ENCODE data around the gene CDKAL1. TPM values are rescaled to one million over a fixed set of nuclear protein-coding genes. Genes with fewer than 3 reads are reported as not detected.

The CDKAL1 gene
- total and polyA plus RNA-seq, 8 donors, result 3.4 to 36.7 (median 10.4) TPM

DNA sequence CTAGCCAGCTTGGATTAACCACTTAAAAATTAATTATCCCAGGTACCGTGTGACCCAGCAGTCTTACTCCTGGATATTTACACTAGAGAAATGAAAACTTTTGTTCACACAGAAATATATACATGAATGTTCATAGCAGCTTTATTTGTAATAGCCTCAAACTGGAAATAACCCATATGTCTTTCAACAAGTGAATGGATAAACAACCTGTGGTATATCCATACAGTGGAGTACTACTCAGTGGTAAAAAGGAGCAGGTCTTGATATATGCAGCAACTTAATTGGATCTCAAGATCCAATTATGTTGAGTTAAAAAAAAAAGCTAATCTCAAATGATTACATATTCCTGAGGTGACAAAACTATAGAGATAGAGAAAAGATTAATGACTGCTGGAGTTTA is 381.4 kb downstream of the CDKAL1 start:
- Histone ChIP-seq H3K9me3 (peaks cover 0 to 21% (median 0%) of the 10 kb centered on the region in 4 donors), H3K27me3 (no peaks in the 10 kb centered on the region), H3K36me3 (no peaks in the 10 kb centered on the region), H3K4me1 (no peaks in the 10 kb centered on the region), H3K27ac (no peak overlapping the region), H3K4me3 (no peak overlapping the region)
- TF ChIP-seq, protein P1, sequence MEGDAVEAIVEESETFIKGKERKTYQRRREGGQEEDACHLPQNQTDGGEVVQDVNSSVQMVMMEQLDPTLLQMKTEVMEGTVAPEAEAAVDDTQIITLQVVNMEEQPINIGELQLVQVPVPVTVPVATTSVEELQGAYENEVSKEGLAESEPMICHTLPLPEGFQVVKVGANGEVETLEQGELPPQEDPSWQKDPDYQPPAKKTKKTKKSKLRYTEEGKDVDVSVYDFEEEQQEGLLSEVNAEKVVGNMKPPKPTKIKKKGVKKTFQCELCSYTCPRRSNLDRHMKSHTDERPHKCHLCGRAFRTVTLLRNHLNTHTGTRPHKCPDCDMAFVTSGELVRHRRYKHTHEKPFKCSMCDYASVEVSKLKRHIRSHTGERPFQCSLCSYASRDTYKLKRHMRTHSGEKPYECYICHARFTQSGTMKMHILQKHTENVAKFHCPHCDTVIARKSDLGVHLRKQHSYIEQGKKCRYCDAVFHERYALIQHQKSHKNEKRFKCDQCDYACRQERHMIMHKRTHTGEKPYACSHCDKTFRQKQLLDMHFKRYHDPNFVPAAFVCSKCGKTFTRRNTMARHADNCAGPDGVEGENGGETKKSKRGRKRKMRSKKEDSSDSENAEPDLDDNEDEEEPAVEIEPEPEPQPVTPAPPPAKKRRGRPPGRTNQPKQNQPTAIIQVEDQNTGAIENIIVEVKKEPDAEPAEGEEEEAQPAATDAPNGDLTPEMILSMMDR (IDR thresholded peaks at IDR 0.05), result no peak
- TF ChIP-seq POLR2AphosphoS5 (IDR thresholded peaks at IDR 0.05), result no peak
- 91 to 100% (median 98%) methylated on average over 1 of the region's 1 CpG for WGBS, 5 donors
- no peak for DNase-seq
- intact Hi-C loops (cut with DNase I; ENCODE audit: low total_unique reads), result no loop called here

DNA sequence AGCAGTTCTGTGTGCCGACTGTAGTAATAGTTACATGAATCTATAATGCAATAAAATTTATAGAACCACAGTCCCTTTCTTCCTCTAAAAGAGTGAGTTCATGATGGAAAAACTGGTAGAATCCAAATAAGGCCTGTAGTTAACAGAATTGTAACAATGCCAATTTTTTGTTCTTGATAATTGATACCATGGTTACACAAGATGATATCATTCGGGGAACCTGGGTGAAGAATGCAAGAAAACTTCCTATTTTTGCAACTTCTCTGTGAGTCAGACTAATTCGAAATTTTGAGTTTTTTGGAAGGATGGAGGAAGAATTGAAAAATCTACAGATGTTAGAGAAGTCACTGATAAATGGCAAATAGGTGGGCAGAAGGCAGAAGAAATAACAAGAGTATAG is 381.8 kb downstream of the CDKAL1 start:
- Histone ChIP-seq H3K27me3 (no peaks in the 10 kb centered on the region), H3K9me3 (peaks cover 0 to 21% (median 0%) of the 10 kb centered on the region in 4 donors), H3K4me3 (no peak overlapping the region), H3K27ac (no peak overlapping the region), H3K4me1 (no peaks in the 10 kb centered on the region), H3K36me3 (no peaks in the 10 kb centered on the region)
- intact Hi-C loops (cut with DNase I; ENCODE audit: low total_unique reads), result no loop called here
- 82 to 93% (median 86%) methylated on average over 3 of the region's 3 CpGs for WGBS, 5 donors
- TF ChIP-seq POLR2A (IDR thresholded peaks at IDR 0.05), result no peak
- TF ChIP-seq, protein P1 (IDR thresholded peaks at IDR 0.05), result no peak
- no peak for TF ChIP-seq POLR2AphosphoS5 (IDR thresholded peaks at IDR 0.05)
- TF ChIP-seq EP300 (IDR thresholded peaks at IDR 0.05), result no peak
- DNase-seq, result no peak

DNA sequence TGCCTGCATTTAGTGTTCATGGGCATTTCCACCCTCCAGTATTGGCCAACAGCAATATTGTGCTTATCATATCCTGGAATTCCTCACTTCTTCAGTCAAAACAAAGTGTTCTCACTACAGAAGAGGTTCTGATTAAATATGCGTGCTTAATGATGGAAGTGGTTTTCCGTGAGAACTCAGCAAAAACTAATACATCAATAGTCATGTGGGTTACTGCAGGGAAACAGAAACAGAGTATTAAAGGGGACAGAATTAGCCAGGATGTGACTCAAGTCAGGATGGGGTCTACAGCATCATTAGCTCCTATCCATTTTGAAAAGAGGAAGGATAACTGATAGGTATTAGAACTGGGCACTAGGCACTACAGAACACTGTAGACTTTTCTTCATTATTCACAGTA is 384.6 kb downstream of the CDKAL1 start:
- intact Hi-C loops (cut with DNase I; ENCODE audit: low total_unique reads), result no loop called here
- H3K27ac ChIP-seq, result no peak overlapping the region
- H3K36me3 ChIP-seq, result no peaks in the 10 kb centered on the region
- TF ChIP-seq POLR2AphosphoS5 (IDR thresholded peaks at IDR 0.05) (no peak), EP300 (IDR thresholded peaks at IDR 0.05) (no peak), POLR2A (IDR thresholded peaks at IDR 0.05) (no peak)
- TF ChIP-seq, protein P1 (IDR thresholded peaks at IDR 0.05), result no peak
- 86 to 96% (median 93%) methylated on average over 2 of the region's 2 CpGs for WGBS, 5 donors
- no peak for DNase-seq
- peaks cover 0 to 12% (median 0%) of the 10 kb centered on the region in 4 donors for H3K9me3 ChIP-seq
- no peaks in the 10 kb centered on the region for H3K27me3 ChIP-seq
- no peaks in the 10 kb centered on the region for H3K4me1 ChIP-seq
- H3K4me3 ChIP-seq, result no peak overlapping the region

DNA sequence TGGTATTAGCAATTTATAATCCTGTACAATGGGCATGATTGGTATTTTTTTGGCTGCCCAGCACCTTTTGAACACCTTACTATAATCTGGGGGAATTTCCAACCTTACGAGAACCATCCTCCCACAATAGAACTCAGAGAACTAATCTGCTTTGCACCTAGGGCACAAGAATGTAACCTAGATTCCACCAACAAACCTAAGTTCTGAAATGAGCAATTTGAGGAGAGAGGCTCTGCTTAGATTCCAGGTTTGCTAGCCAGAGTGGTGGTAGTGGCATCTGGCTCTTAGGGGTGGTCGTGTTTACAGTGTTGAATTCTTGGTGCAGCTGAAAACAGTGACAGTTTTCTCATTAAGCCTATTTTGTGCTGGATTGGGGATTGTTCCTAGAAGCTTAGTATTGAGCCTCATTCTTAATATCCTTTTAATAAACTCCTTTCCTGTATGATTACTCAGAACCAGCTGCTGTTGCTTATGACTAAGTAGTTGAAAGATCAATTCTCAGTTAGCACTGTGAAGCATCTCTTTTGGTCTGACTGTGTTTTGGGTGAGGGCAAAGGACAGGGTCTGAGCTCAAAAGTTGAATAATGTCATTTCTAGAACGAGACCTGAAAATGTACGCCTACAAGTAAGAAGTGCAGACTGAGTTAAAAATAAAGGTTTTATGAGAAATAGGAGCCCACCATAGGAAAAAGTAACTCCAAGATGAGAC is 385.6 kb downstream of the CDKAL1 start:
- no peak for DNase-seq
- intact Hi-C loops (cut with DNase I; ENCODE audit: low total_unique reads), result no loop called here
- Histone ChIP-seq H3K36me3 (no peaks in the 10 kb centered on the region), H3K4me1 (no peaks in the 10 kb centered on the region), H3K4me3 (no peak overlapping the region), H3K27me3 (no peaks in the 10 kb centered on the region), H3K9me3 (peaks cover 0 to 9% (median 0%) of the 10 kb centered on the region in 4 donors), H3K27ac (no peak overlapping the region)
- WGBS, 5 donors, result 76 to 84% (median 81%) methylated on average over 4 of the region's 4 CpGs
- TF ChIP-seq, protein P1 (IDR thresholded peaks at IDR 0.05), result no peak
- TF ChIP-seq POLR2A (IDR thresholded peaks at IDR 0.05) (no peak), POLR2AphosphoS5 (IDR thresholded peaks at IDR 0.05) (no peak), EP300 (IDR thresholded peaks at IDR 0.05) (no peak)
